ENCODE data around the gene SUN2. TPM values are rescaled to one million over a fixed set of nuclear protein-coding genes. Genes with fewer than 3 reads are reported as not detected.

The SUN2 gene
- polyA plus RNA-seq, 3 donors = 95.8 to 159 (median 97.8) TPM

GRCh38 chr22:38776086-38776485, 20.3 kb upstream of the SUN2 start:
- H4K20me1 ChIP-seq (ENCODE audit: insufficient read depth, low read length) = no peaks in the 10 kb centered on the region
- no peak overlapping the region for H3K4me2 ChIP-seq (replicated peaks; ENCODE audit: extremely low read depth, low read length, poor library complexity, severe bottlenecking)
- H3K4me3 Mint-ChIP-seq = no peak overlapping the region
- no peak overlapping the region for H2AFZ ChIP-seq (ENCODE audit: insufficient read depth, low read depth, low read length, poor library complexity, severe bottlenecking)
- H3K36me3 Mint-ChIP-seq = peaks cover 16 to 23% of the 10 kb centered on the region in 2 donors
- no peak for DNase-seq
- no peaks in the 10 kb centered on the region for H3K4me1 Mint-ChIP-seq
- no peaks in the 10 kb centered on the region for H3K27me3 ChIP-seq (ENCODE audit: control insufficient read depth in 2 of 2, insufficient read depth in 2 of 2, low read length in 2 of 2)
- no peaks in the 10 kb centered on the region for H3K4me1 ChIP-seq (ENCODE audit: control insufficient read depth in 1 of 2, insufficient read depth in 2 of 2, low read length in 2 of 2)
- H3K27ac ChIP-seq (ENCODE audit: low read depth in 1 of 2, low read length in 2 of 2) = no peak overlapping the region
- H3K9ac ChIP-seq (ENCODE audit: insufficient read depth, low read length, poor library complexity, severe bottlenecking) = no peak overlapping the region
- peaks cover 0 to 3% (median 0%) of the 10 kb centered on the region in 3 donors for H3K27me3 Mint-ChIP-seq (ENCODE audit: low read depth in 3 of 3)
- no peaks in the 10 kb centered on the region for H3K9me3 Mint-ChIP-seq
- H3K27ac Mint-ChIP-seq = no peak overlapping the region
- TF ChIP-seq, protein P1, sequence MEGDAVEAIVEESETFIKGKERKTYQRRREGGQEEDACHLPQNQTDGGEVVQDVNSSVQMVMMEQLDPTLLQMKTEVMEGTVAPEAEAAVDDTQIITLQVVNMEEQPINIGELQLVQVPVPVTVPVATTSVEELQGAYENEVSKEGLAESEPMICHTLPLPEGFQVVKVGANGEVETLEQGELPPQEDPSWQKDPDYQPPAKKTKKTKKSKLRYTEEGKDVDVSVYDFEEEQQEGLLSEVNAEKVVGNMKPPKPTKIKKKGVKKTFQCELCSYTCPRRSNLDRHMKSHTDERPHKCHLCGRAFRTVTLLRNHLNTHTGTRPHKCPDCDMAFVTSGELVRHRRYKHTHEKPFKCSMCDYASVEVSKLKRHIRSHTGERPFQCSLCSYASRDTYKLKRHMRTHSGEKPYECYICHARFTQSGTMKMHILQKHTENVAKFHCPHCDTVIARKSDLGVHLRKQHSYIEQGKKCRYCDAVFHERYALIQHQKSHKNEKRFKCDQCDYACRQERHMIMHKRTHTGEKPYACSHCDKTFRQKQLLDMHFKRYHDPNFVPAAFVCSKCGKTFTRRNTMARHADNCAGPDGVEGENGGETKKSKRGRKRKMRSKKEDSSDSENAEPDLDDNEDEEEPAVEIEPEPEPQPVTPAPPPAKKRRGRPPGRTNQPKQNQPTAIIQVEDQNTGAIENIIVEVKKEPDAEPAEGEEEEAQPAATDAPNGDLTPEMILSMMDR (IDR thresholded peaks at IDR 0.05) = no peak
- no peak overlapping the region for H3K4me3 ChIP-seq (replicated peaks in 1 of 3; ENCODE audit: low read depth in 2 of 3, low read length in 3 of 3)
- H3K9me3 ChIP-seq (replicated peaks in 1 of 2; ENCODE audit: control insufficient read depth in 1 of 2, insufficient read depth in 1 of 2, low read length in 2 of 2) = no peaks in the 10 kb centered on the region
- H3K36me3 ChIP-seq (replicated peaks in 1 of 2; ENCODE audit: control insufficient read depth in 1 of 2, insufficient read depth in 2 of 2, low read length in 2 of 2) = peaks cover 12 to 20% of the 10 kb centered on the region in 2 donors
- WGBS (ENCODE audit: insufficient coverage) = 60% methylated on average over 4 of the region's 6 CpGs
- H3K79me2 ChIP-seq (ENCODE audit: insufficient read depth, low read length) = no peaks in the 10 kb centered on the region
- intact Hi-C loops (cut with micrococcal nuclease) = no loop called here

DNA sequence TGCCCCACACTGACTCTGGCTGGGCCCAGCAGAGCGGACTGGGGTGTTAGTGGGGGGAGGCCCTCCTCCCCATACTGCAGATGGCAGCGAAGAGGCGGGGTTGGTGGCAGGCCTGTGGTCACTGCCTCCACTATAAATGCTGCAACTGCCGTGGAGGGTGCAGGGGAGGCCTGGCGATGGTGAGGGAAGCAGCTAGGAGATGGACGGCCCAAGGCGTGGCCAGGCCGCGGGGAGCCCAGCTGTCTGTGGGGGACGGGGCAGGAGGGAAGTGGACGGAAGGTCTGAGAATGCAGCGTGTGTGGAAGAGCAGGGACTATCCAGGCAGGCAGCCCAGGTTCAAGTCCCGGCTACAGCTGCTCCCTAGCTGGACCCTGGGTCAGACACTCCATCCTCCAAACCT, 19.9 kb upstream of the SUN2 start:
- H3K36me3 Mint-ChIP-seq = peaks cover 16 to 20% of the 10 kb centered on the region in 2 donors
- H3K4me3 ChIP-seq (replicated peaks in 1 of 3; ENCODE audit: low read depth in 2 of 3, low read length in 3 of 3) = no peak overlapping the region
- no peaks in the 10 kb centered on the region for H3K4me1 Mint-ChIP-seq
- 64% methylated on average over 7 of the region's 13 CpGs for whole genome bisulfite sequencing (ENCODE audit: insufficient coverage)
- H3K27ac Mint-ChIP-seq = peak overlapping the region in 1 of 7 donors; percentile 64
- no peak overlapping the region for H3K27ac ChIP-seq (ENCODE audit: low read depth in 1 of 2, low read length in 2 of 2)
- no peak overlapping the region for H2AFZ ChIP-seq (ENCODE audit: insufficient read depth, low read depth, low read length, poor library complexity, severe bottlenecking)
- DNase-seq = no peak
- H3K4me2 ChIP-seq (replicated peaks; ENCODE audit: extremely low read depth, low read length, poor library complexity, severe bottlenecking) = no peak overlapping the region
- no peaks in the 10 kb centered on the region for H3K27me3 ChIP-seq (ENCODE audit: control insufficient read depth in 2 of 2, insufficient read depth in 2 of 2, low read length in 2 of 2)
- H3K4me3 Mint-ChIP-seq = no peak overlapping the region
- TF ChIP-seq, protein P1 (IDR thresholded peaks at IDR 0.05) = no peak
- H3K9me3 Mint-ChIP-seq = no peaks in the 10 kb centered on the region
- H3K9ac ChIP-seq (ENCODE audit: insufficient read depth, low read length, poor library complexity, severe bottlenecking) = no peak overlapping the region
- intact Hi-C loops (cut with micrococcal nuclease) = no loop called here
- H3K4me1 ChIP-seq (ENCODE audit: control insufficient read depth in 1 of 2, insufficient read depth in 2 of 2, low read length in 2 of 2) = no peaks in the 10 kb centered on the region
- no peaks in the 10 kb centered on the region for H3K79me2 ChIP-seq (ENCODE audit: insufficient read depth, low read length)
- H3K27me3 Mint-ChIP-seq (ENCODE audit: low read depth in 3 of 3) = peaks cover 0 to 3% (median 0%) of the 10 kb centered on the region in 3 donors
- peaks cover 10 to 15% of the 10 kb centered on the region in 2 donors for H3K36me3 ChIP-seq (replicated peaks in 1 of 2; ENCODE audit: control insufficient read depth in 1 of 2, insufficient read depth in 2 of 2, low read length in 2 of 2)
- H3K9me3 ChIP-seq (replicated peaks in 1 of 2; ENCODE audit: control insufficient read depth in 1 of 2, insufficient read depth in 1 of 2, low read length in 2 of 2) = no peaks in the 10 kb centered on the region
- H4K20me1 ChIP-seq (ENCODE audit: insufficient read depth, low read length) = no peaks in the 10 kb centered on the region
